Neural cell (in vitro differentiated cells): ENCODE data around the gene EZR.

Experiments used
- EP300 ChIP-seq: fragments of 450-650 bp; conservative IDR thresholded peaks from 2 replicates; pipeline ENCODE4 v1.6.1; 2014; ENCODE audit warnings: antibody characterized with exemption, mild to moderate bottlenecking, moderate library complexity; ENCODE audit not compliant: poor library complexity, severe bottlenecking
- EZH2 ChIP-seq: fragments of 200-600, 300-800 bp; shearing (Covaris generic), sonication (generic); IDR thresholded peaks from 2 replicates; pipeline ENCODE4 v1.6.1; 2014; ENCODE audit warnings: antibody characterized with exemption, low read length, borderline replicate concordance, mild to moderate bottlenecking; ENCODE audit not compliant: insufficient read depth, poor library complexity, severe bottlenecking
- MXI1 ChIP-seq: fragments of 450-650 bp; conservative IDR thresholded peaks from 2 replicates; pipeline ENCODE4 v1.6.1; 2014; ENCODE audit warnings: antibody characterized with exemption, mild to moderate bottlenecking; ENCODE audit not compliant: poor library complexity, severe bottlenecking
- TAF1 ChIP-seq: IDR thresholded peaks from 2 replicates; pipeline ENCODE4 v1.6.1; 2012; ENCODE audit warnings: low read depth
- TF ChIP-seq, protein P1 (sequence below): fragments of 450-650 bp; IDR thresholded peaks from 2 replicates; pipeline ENCODE4 v1.5.1; 2014; ENCODE audit warnings: antibody characterized with exemption, mild to moderate bottlenecking, moderate library complexity; ENCODE audit not compliant: poor library complexity, severe bottlenecking

DNA sequence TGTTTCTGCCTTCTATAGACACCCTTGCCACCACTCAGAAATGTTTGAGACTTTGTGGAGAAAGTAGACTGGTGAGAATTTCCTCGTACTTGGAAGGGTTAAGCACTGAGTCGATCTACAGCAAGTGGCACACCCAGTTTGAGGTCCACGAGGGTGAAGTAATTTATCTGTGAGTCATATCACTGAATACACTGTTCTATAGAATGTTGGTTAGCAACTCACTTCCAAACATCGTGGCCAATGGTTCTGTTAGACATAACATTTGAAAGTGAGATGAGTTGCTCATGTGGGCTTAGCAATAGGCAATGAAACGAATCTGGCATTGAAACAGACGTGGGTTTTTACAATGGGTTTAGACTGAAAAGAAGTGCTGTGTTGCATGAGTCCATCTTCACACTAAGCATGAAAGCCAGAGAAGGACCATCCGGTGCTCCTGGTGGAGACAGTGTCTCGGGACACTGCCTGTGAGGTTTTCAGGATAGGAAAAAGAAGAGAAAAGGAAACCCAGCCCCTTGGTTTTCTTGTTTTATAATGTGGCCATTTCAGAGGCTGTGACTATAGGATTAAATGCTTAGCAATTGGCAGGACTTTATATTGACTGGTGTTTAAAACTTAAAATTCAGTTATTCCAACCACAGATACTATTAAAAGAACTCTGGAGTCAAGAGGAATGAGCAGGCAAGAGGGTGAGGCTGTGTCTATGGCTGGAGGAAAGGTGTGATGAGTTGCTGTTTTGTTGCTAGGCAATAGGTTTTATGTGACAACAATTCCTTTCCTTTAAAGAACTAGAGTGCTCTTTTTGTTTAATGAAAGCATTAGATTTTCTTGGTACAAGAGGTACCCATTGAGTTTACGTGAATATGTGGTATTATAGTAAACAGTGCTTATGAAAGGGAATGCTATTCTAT, 31.0 kb upstream of the EZR start:
- no peak for TF ChIP-seq EZH2
- TF ChIP-seq, protein P1, sequence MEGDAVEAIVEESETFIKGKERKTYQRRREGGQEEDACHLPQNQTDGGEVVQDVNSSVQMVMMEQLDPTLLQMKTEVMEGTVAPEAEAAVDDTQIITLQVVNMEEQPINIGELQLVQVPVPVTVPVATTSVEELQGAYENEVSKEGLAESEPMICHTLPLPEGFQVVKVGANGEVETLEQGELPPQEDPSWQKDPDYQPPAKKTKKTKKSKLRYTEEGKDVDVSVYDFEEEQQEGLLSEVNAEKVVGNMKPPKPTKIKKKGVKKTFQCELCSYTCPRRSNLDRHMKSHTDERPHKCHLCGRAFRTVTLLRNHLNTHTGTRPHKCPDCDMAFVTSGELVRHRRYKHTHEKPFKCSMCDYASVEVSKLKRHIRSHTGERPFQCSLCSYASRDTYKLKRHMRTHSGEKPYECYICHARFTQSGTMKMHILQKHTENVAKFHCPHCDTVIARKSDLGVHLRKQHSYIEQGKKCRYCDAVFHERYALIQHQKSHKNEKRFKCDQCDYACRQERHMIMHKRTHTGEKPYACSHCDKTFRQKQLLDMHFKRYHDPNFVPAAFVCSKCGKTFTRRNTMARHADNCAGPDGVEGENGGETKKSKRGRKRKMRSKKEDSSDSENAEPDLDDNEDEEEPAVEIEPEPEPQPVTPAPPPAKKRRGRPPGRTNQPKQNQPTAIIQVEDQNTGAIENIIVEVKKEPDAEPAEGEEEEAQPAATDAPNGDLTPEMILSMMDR: no peak
- TF ChIP-seq TAF1: no peak
- no peak for TF ChIP-seq MXI1
- TF ChIP-seq EP300: peak; percentile 34
